PC-9 (cell line): ENCODE measurements around the gene LRRFIP1. TPM values are rescaled to one million over a fixed set of nuclear protein-coding genes. Genes with fewer than 3 reads are reported as not detected.

Experiments
- BruUV-seq: library from RNA; stranded (reverse); fragments of 400-500 nt; replicated peaks from 2 replicates; lab custom pipeline; 2021; lab: Mats Ljungman, UMichigan
- CTCF ChIA-PET: fragments of 300-600 bp; sonication (Branson Sonifier 250); formaldehyde crosslinking; loops from one replicate; lab custom pipeline; 2022; ENCODE audit warnings: antibody characterized with exemption; lab: Charles Lee
- POLR2A ChIA-PET: fragments of 300-600 bp; sonication (Branson Sonifier 250); formaldehyde crosslinking; loops from one replicate; lab custom pipeline; 2022; ENCODE audit warnings: antibody characterized with exemption; ENCODE audit not compliant: unreplicated experiment; lab: Charles Lee
- DNase-seq, 2 experiments: peaks; one replicate each; pipeline versions ENCODE4 v3.0.0 to v3.0.0-alpha.2; 2015 to 2022; ENCODE audit warnings: mixed read lengths in 1 of 2
- H2AFZ ChIP-seq: fragments of 200-600 bp; sonication (generic); 2 replicates; pipeline ENCODE4 v1.8.1; 2017; ENCODE audit warnings: antibody characterized with exemption
- H3F3A ChIP-seq: fragments of 200-600 bp; sonication (generic); 2 replicates; pipeline ENCODE4 v1.8.1; 2017; ENCODE audit warnings: antibody characterized with exemption, mild to moderate bottlenecking, low read depth; ENCODE audit not compliant: insufficient read depth
- H3K27ac ChIP-seq: fragments of 200-600 bp; sonication (generic); 2 replicates; pipeline ENCODE4 v1.6.1; 2016; ENCODE audit warnings: mixed run types
- H3K27me3 ChIP-seq: fragments of 200-600 bp; sonication (generic); 2 replicates; pipeline ENCODE4 v1.6.1; 2016; ENCODE audit warnings: low read depth, mixed run types; ENCODE audit not compliant: insufficient read depth
- H3K36me3 ChIP-seq: fragments of 200-600 bp; sonication (generic); 2 replicates; pipeline ENCODE4 v1.6.1; 2016; ENCODE audit warnings: low read depth, mixed run types
- H3K4me1 ChIP-seq: fragments of 200-600 bp; sonication (generic); replicated peaks from 2 replicates; pipeline ENCODE4 v1.6.1; 2016; ENCODE audit warnings: mixed run types; ENCODE audit not compliant: insufficient read depth
- H3K4me2 ChIP-seq: fragments of 200-600 bp; sonication (generic); 2 replicates; pipeline ENCODE4 v1.6.1; 2017; ENCODE audit warnings: mixed run types
- H3K4me3 ChIP-seq: fragments of 200-600 bp; sonication (generic); 2 replicates; pipeline ENCODE4 v1.6.1; 2016; ENCODE audit warnings: mixed run types
- H3K79me2 ChIP-seq: fragments of 200-600 bp; sonication (generic); 2 replicates; pipeline ENCODE4 v1.6.1; 2017; ENCODE audit warnings: low read depth, mixed run types
- H3K9me2 ChIP-seq: fragments of 200-600 bp; sonication (generic); 2 replicates; pipeline ENCODE4 v1.8.1; 2017; ENCODE audit warnings: mild to moderate bottlenecking; ENCODE audit not compliant: insufficient read depth
- H3K9me3 ChIP-seq: fragments of 200-600 bp; sonication (generic); 2 replicates; pipeline ENCODE4 v1.8.1; 2016; ENCODE audit warnings: low read depth; ENCODE audit not compliant: insufficient read depth
- H4K20me1 ChIP-seq: fragments of 200-600 bp; sonication (generic); 2 replicates; pipeline ENCODE4 v1.8.1; 2017; ENCODE audit not compliant: insufficient read depth
- EZH2 ChIP-seq: fragments of 200-600 bp; sonication (generic); IDR thresholded peaks from 2 replicates; pipeline ENCODE4 v1.8.0; 2017; ENCODE audit warnings: antibody characterized with exemption, low read depth
- intact Hi-C: fragments of 100-400 bp; cut with micrococcal nuclease; formaldehyde crosslinking; loops from one replicate; pipeline ENCODE4 v1.10.0; 2022; ENCODE audit not compliant: unreplicated experiment
- total RNA-seq: library from RNA; stranded (reverse); gene quantifications from 2 replicates; pipeline ENCODE4 v1.2.3, GENCODE V29; 2021
- TF ChIP-seq, protein P1 (sequence below): fragments of 200-600 bp; sonication (generic); conservative IDR thresholded peaks from 2 replicates; pipeline ENCODE4 v1.6.1; 2017; ENCODE audit warnings: mixed run types, antibody characterized with exemption, mild to moderate bottlenecking, moderate library complexity

LRRFIP1 gene
- total RNA-seq, 1 experiment from 2014 or later, result 238 TPM

DNA sequence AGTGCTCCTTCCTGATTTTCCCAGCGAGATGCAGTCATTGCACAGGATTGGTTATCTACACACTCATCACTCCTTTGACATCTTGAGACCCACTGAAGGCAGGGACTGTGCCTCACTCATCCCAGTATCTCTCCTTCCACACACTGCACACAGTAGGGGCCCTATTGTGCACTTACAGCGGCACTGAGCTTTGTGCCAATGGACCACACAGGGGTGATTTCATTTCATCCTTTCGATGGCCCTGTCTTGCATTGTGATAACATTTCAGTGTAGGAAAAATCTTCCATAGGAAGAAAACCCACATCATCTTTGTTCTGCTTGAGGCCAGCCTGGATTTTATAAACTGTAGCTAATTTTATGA lies 11.0 kb upstream of the LRRFIP1 start:
- Histone ChIP-seq H3K79me2 (no peaks in the 10 kb centered on the region), H3K4me2 (no peak overlapping the region), H3K9me2 (no peaks in the 10 kb centered on the region), H3K36me3 (no peaks in the 10 kb centered on the region), H2AFZ (no peak overlapping the region), H4K20me1 (no peaks in the 10 kb centered on the region), H3K4me3 (no peak overlapping the region), H3K4me1 (peaks cover 19% of the 10 kb centered on the region), H3K9me3 (no peaks in the 10 kb centered on the region), H3K27me3 (no peaks in the 10 kb centered on the region), H3F3A (peaks cover 20% of the 10 kb centered on the region; the same call in 1 of the 2 replicates), H3K27ac (no peak overlapping the region)
- CTCF ChIA-PET, result no interaction called here
- POLR2A ChIA-PET, result interaction anchor here (0.6 to 0.7 kb wide), 2 partner anchors 71 to 86 kb away, joined by 3 to 7 read pairs; no protein-coding TSS in a partner anchor
- intact Hi-C loops, result no loop called here
- TF ChIP-seq, protein P1, sequence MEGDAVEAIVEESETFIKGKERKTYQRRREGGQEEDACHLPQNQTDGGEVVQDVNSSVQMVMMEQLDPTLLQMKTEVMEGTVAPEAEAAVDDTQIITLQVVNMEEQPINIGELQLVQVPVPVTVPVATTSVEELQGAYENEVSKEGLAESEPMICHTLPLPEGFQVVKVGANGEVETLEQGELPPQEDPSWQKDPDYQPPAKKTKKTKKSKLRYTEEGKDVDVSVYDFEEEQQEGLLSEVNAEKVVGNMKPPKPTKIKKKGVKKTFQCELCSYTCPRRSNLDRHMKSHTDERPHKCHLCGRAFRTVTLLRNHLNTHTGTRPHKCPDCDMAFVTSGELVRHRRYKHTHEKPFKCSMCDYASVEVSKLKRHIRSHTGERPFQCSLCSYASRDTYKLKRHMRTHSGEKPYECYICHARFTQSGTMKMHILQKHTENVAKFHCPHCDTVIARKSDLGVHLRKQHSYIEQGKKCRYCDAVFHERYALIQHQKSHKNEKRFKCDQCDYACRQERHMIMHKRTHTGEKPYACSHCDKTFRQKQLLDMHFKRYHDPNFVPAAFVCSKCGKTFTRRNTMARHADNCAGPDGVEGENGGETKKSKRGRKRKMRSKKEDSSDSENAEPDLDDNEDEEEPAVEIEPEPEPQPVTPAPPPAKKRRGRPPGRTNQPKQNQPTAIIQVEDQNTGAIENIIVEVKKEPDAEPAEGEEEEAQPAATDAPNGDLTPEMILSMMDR, result no peak
- TF ChIP-seq EZH2, result no peak
- DNase-seq, result no peak
- BruUV-seq, result no TSS peak

DNA sequence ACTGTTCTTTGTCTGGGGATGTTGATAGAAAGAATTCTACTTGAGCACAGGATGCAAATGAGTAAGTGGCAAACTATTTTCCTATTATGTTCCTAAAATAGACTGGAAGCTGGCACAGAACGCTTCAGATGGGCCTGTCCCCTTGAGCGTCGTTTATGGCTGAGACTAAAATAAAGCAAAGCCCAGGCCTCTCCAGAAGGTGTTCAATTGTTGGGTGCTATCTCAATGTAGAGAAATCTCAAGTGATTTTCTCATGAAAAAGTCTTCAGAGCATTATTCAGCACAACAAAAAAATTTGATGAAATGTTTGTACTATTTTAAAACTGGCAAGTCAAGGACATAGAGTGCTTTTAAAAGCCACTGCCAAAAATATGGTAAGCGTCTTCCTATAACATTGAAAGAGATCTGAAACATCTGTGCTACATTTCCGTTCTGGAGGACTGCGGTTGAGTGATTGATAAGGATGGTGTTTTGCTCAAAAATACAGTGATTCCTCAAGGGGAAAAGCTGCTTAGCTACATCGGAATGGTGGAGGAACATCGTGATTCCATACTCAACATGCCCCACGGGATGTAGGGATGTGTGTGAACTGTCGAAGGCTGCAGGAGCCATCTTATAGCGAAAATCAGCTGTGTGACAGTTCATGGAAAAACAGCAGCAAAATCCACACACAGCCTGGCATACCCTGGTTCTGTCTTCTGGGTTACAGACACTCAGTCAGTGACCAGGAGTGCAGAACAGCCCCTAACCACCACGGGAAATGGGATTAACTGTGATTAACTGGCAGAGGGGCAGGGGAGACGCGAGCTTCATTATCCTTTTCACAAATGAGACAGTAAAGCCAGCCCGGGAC lies 10.4 kb upstream of the LRRFIP1 start:
- POLR2A ChIA-PET, result interaction anchor here (0.6 to 1.2 kb wide), 3 partner anchors 25 to 86 kb away, joined by 3 to 11 read pairs (median 7); no protein-coding TSS in a partner anchor
- Histone ChIP-seq H3K4me1 (peaks cover 19% of the 10 kb centered on the region), H3K4me3 (no peak overlapping the region), H3F3A (peaks cover 20% of the 10 kb centered on the region; the same call in 1 of the 2 replicates), H4K20me1 (no peaks in the 10 kb centered on the region), H3K79me2 (no peaks in the 10 kb centered on the region), H3K36me3 (no peaks in the 10 kb centered on the region), H3K27me3 (no peaks in the 10 kb centered on the region), H2AFZ (no peak overlapping the region), H3K4me2 (no peak overlapping the region), H3K27ac (no peak overlapping the region), H3K9me3 (no peaks in the 10 kb centered on the region), H3K9me2 (no peaks in the 10 kb centered on the region)
- intact Hi-C loops, result no loop called here
- DNase-seq, result peak in 1 of 2 experiments; percentile 50
- CTCF ChIA-PET, result no interaction called here
- BruUV-seq, result no TSS peak
- TF ChIP-seq EZH2, result no peak
- TF ChIP-seq, protein P1, result no peak

DNA sequence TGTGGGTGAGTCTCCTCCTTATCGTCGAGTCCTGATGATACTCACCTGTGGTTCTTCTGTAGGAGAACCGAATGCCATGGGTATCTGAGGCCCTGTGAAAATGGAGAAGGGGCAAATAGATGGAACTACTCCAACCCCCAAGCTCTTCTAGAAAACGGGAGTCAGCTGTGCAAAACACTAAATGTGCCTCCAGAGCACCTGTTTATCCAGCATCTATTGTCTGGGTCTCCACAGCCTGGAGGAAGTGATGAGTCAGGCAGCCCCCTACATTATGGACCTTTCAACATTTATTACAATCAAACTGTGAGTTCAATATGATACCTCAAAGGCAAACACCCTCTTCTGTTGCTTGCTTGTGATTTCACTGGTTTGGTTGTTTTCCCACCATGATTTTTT lies 9.8 kb upstream of the LRRFIP1 start:
- H3K79me2 ChIP-seq, result no peaks in the 10 kb centered on the region
- no peak overlapping the region for H2AFZ ChIP-seq
- POLR2A ChIA-PET, result interaction anchor here (1.2 kb wide), 1 partner anchor 25 kb away, joined by 11 read pairs; no protein-coding TSS in a partner anchor
- no peak overlapping the region for H3K4me3 ChIP-seq
- H3K4me2 ChIP-seq, result no peak overlapping the region
- no peaks in the 10 kb centered on the region for H3K9me3 ChIP-seq
- no peaks in the 10 kb centered on the region for H3K27me3 ChIP-seq
- no peaks in the 10 kb centered on the region for H4K20me1 ChIP-seq
- CTCF ChIA-PET, result no interaction called here
- BruUV-seq, result no TSS peak
- H3F3A ChIP-seq, result peaks cover 20% of the 10 kb centered on the region; the same call in 1 of the 2 replicates
- H3K27ac ChIP-seq, result no peak overlapping the region
- H3K4me1 ChIP-seq, result peaks cover 19% of the 10 kb centered on the region
- H3K9me2 ChIP-seq, result no peaks in the 10 kb centered on the region
- H3K36me3 ChIP-seq, result no peaks in the 10 kb centered on the region
- no peak for DNase-seq
- intact Hi-C loops, result no loop called here
- TF ChIP-seq, protein P1, result no peak
- TF ChIP-seq EZH2, result no peak
